Measurements from ENCODE around the gene PRM1.
"Not testable (repeated sequence)": the region's sequence is repeated elsewhere in the genome, so short reads cannot be mapped to it uniquely, and the experiment has no call there.

The PRM1 gene

GRCh38 chr16:11296706-11297491, 15.8 kb upstream of the PRM1 start:
- peak; percentile 19 for DNase-seq

DNA sequence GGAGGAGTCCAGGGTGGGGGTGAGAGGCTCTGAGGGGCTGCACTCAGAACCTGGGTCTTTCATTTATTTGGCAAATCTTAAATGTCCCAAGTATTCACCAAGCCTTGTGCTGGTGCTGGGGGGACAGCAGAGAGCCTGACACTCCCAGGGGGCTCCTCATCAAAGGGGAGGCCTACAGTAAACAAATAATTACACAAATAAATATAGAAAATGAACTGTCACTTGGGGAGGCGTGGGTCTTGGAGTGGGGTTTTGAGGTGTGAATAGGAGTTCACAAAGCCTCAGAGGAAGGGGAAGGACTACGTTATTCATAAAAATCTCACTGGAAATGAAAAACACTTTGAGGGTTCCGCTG, 15.2 kb upstream of the PRM1 start:
- no peak for DNase-seq

- no peak for DNase-seq
These were observed 14.5 kb upstream of the PRM1 start for GRCh38 chr16:11295672-11296071.

- no peak for DNase-seq
These were observed 11.1 kb upstream of the PRM1 start for GRCh38 chr16:11292076-11292748.

DNA sequence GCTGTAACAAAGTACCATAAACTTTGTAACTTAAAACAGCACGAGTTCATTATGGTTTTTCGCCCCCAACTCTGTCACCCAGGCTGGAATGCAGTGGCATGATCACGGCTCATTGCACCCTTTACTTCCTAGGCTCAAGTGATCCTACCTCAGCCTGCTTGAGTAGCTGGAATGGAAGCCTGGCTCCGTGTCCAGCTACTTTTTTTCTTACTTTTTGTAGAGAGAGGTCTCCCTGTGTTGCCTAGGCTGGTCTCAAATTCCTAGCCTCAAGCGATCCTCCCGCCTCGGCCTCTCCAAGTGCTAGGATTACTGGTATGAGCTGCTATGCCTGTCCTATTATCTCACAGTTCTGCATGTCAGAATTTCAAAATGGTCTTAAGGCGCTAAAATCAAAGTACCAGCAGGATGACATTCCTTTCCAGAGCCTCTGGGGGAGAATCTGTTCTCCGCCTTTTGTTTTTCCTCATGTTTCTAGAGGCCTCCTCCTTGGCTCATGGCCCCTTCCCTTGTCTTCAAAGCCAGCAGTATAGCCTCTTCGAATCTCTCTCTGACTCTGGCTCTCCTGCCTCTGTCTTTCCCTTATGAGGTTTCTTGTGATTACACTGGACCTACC, 10.1 kb upstream of the PRM1 start:
- no peak for DNase-seq

DNA sequence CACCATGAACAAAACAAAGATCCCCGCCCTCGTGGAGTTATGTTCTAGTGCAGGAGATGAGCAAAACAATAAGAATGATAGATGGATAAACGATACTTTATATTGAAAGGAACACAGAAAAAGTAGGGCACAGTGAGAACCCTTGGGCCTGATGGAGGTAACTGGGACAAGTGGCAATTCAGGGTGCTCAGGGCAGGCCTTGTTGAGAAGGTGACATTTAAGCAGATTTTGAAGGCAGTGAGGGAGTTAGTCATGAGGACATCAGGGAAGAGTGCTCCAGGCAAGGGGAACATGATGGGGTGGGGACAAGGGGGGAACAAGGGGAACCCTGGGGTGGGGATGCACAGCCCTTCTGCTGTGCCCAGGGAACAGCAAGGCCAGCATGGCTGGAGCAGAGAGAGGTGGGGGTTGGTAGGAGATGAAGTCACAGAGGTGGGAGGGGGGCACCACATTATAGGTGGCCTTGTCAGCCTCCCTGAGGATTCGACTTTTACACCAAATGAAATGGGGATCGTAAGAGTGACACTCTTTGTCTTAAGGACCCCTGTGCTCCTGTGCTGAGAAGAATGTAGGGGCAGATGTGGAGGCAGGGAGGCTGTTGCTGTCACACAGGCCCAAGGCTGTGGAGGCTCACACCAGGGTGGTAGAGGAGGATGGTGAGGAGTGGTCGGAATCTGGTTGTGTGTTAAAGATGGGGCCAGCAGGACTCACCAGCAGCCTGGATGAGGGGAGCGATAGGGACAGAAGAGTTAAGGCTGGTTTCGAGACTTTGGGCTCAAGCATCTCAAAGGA, 9.2 kb upstream of the PRM1 start:
- DNase-seq = no peak

- DNase-seq = not testable (repeated sequence)
These were observed 8.6 kb upstream of the PRM1 start for GRCh38 chr16:11289696-11290095.

DNA sequence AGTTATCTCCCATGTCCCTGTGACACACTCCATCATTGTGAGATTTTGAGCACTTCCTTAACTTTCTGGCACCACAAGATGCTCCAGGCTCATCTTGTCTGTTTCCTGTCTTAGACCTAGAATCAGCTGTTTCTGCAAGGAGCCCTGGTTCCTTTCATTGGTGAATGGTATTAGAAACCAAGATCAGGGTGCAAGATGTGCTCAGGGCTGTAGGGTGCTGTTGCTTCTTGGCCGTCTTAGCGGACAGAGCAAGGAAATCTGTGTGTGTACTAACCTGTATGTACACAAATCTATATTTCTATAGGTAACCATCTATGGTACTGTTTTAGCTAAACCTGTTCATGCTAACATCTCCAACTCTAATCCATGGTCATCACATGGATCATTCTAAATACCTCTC, 8.1 kb upstream of the PRM1 start:
- DNase-seq = no peak

DNA sequence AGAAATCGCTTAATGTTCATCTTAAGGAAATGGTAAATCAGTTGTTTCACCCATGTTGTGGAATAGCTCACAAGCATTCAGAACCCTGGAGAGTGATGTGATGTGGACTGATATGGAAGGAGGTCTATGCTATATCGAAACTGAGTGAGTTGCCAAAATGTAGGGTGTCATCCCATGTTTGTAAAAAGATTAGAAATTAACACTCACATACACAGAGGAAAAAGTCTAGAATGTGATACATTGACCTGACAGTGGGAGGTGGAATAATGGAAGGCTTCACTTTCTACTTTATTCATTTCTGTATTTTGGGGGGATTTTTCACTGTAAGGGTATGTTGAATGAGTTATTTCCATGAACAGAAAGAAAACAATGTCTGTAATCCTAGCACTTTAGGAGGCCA, 4.7 kb upstream of the PRM1 start:
- no peak for DNase-seq

DNA sequence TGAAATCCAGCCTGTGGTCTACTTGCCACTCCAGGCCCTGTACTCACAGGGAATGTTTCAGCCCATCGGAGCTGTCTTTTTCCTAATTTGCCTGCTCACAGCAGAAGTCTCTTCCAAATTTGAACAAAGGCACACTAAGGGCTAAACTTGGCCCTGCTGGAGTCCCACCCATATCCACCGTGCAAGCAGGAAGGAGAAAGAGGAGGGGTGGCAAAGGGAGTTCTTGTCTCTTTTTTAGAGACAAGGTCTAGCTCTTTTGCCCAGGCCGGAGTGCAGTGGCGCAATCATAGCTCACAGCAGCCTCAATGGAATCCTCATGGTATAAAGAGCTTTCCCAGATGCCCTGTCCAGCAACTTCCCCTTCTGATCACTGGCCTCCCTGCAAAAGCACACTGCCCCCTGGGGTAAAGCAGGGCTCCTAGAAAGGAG, 2.7 kb upstream of the PRM1 start:
- no peak for DNase-seq

- no peak for DNase-seq
These were observed 2.2 kb downstream of the PRM1 start for GRCh38 chr16:11278681-11279628.

GRCh38 chr16:11277607-11278337, 3.4 kb downstream of the PRM1 start:
- DNase-seq = no peak

DNA sequence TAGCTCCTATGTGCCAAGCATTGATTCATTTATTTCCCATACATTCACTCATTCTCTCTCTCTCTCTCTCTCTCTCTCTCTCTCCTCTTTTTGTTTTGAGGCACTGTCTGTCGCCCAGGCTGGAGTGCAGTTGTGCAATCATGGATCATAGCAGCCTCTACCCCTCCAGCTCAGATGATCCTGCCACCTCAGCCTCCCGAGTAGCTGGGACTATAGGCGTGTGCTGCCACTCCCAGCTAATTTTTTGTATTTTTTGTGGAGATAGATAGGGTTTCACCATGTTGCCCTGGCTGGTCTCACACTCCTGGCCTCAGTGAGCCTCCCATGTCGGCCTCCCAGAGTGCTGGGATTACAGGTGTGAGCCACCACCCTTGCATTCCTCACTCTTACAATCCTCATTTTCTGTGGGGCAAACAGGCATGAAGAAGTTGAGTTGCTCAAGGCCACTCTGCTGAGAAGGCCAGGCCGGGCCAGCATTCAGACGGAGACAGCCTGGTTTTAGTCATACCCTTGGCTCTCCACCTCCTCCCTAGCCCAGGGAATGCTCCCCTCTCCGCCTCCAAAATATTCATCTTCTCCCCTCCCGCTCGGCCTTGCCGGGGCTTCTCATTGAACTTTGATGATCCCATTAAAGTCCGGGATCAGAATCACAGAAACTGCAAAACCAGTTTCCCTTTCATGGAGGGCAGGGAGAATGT, 4.1 kb downstream of the PRM1 start:
- no peak for DNase-seq

GRCh38 chr16:11276143-11276895, 4.8 kb downstream of the PRM1 start, which contains the start of gene PRM2:
PRM2 (minus strand) TSS chr16:11276480; CDS start chr16:11276370, 110 bp downstream.
- DNase-seq = no peak

- no peak for DNase-seq
These were observed 6.2 kb downstream of the PRM1 start for GRCh38 chr16:11274964-11275363.

DNA sequence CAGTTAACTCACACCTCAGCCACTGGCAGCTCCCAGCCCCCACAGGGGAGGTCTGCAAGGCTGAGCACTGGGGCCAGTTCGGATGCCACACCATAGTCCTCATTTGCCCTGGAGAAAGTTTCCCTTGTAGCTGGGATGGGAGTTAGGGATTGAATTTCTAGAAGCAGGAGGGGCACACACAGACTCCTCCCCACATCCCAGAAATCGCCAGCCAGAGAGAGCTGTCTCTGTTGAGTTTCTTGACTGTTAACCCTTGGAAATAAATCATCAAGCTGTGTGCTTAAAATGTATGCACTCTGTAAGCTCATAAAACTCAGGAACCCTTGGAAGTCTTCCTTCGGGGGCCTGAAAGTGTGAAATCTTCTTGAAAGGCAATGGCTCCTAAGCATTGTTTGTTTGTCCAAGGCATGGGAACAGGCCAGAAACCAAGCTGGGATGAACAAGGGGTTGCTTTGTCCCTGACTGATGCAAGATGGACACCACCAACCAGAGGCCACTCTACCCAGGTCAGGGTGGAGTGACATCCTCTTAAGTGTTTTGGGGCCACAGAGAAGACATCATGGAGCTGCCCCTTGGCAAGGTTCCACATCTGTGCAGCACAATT, 7.3 kb downstream of the PRM1 start:
- no peak for DNase-seq

DNA sequence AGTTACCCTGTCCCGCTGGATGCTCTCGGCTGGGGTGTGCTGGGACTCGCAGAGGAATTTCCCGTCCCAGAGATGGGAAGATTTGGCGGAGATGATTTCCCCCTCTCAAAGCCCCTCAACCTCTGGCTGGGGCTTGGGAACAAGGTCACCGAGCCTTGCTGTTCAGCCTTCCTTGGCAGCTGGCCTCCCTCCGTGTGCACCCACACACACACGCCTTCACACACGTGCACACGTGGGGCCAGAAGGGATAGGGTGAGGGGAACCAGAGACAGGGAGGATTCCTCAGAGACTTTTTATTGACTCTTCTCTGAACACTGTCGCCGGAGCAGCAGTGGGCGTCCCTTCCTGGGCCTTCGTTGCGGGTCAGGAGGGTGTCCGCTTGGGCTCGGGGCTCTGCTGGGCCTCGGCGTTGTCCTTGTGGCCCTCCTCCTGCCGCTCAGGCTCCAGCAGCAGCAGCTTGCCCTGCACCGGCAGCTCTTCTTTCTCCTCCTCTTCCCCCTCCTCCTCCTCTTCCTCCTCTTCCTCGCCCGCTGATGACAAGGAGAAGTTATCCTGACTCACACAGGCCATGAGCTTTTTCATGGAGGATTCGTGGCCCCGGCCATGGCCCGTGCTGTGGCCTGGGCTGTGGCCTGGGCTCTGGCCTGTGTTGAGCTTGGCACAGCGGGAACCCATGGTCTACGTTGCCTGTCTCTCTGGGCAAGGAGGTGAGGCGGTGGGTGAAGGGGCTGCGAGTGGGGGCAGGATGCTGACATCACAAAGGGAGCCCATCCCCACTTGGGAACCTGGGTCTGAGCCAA, 8.0 kb downstream of the PRM1 start, which contains the start of gene PRM3:
Gene PRM3, minus strand, starts transcription at position 709 of the 800 bp plus-strand sequence. Its CDS starts 34 bp downstream, at position 675.
- DNase-seq = no peak

DNA sequence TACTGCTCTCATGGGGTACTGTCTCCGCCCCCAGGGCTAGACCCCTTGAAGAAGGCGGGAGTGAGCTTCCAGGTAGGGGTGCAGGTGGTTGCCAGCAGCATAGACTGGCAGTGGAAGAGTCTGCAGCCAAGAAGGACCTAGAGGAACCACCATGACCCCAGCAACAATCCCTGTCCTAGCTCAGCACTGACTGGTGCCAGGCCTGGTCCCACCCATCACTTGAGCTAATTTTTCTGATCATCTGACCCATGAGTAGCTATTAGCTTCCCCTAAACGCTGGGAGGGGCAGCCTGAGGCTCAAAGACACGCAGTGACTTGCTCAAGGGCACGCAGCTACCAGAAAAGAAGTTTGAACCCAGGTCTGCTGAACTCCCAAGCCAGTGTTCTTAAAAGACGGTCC, 8.6 kb downstream of the PRM1 start:
- DNase-seq = no peak

Data from hematopoietic multipotent progenitor cell treated with erythropoietin and hydrocortisone succinate and interleukin-3 and kit ligand, for 8 days (in vitro differentiated cells).